ENCODE data around the gene LARP6. TPM values are rescaled to one million over a fixed set of nuclear protein-coding genes. Genes with fewer than 3 reads are reported as not detected.

Gene LARP6
- 21.0 TPM for total RNA-seq
- polyA plus RNA-seq (ENCODE audit: insufficient read depth, low read depth, low replicate concordance), result 62.8 TPM
- long read RNA-seq, donor 1, full-length matches to known transcripts, result 9 of 9 reads
- long read RNA-seq, donor 1, partial matches to known transcripts, result 0 of 9 reads
- long read RNA-seq, donor 1, other reads (novel, unspliced or antisense), result 0 of 9 reads
- long read RNA-seq, donor 2, full-length matches to known transcripts, result 6 of 6 reads
- long read RNA-seq, donor 2, partial matches to known transcripts, result 0 of 6 reads
- long read RNA-seq, donor 2, other reads (novel, unspliced or antisense), result 0 of 6 reads
- long read RNA-seq, donor 3, full-length matches to known transcripts, result 8 of 8 reads
- long read RNA-seq, donor 3, partial matches to known transcripts, result 0 of 8 reads
- long read RNA-seq, donor 3, other reads (novel, unspliced or antisense), result 0 of 8 reads
- long read RNA-seq, donor 4, full-length matches to known transcripts, result 3 of 3 reads
- long read RNA-seq, donor 4, partial matches to known transcripts, result 0 of 3 reads
- long read RNA-seq, donor 4, other reads (novel, unspliced or antisense), result 0 of 3 reads
- long read RNA-seq, donor 5, result 0 reads
- long read RNA-seq, donor 6, partial matches to known transcripts, result 0 of 4 reads
- long read RNA-seq, donor 6, other reads (novel, unspliced or antisense), result 0 of 4 reads
- long read RNA-seq, donor 7, full-length matches to known transcripts, result 17 of 19 reads
- long read RNA-seq, donor 7, partial matches to known transcripts, result 1 of 19 reads
- long read RNA-seq, donor 7, other reads (novel, unspliced or antisense), result 1 of 19 reads
- long read RNA-seq, donor 8, full-length matches to known transcripts, result 6 of 6 reads
- long read RNA-seq, donor 8, partial matches to known transcripts, result 0 of 6 reads
- long read RNA-seq, donor 8, other reads (novel, unspliced or antisense), result 0 of 6 reads
- long read RNA-seq, donor 9, full-length matches to known transcripts, result 2 of 2 reads
- long read RNA-seq, donor 9, partial matches to known transcripts, result 0 of 2 reads
- long read RNA-seq, donor 9, other reads (novel, unspliced or antisense), result 0 of 2 reads
- long read RNA-seq, donor 10, full-length matches to known transcripts, result 16 of 16 reads
- long read RNA-seq, donor 10, partial matches to known transcripts, result 0 of 16 reads
- long read RNA-seq, donor 10, other reads (novel, unspliced or antisense), result 0 of 16 reads

DNA sequence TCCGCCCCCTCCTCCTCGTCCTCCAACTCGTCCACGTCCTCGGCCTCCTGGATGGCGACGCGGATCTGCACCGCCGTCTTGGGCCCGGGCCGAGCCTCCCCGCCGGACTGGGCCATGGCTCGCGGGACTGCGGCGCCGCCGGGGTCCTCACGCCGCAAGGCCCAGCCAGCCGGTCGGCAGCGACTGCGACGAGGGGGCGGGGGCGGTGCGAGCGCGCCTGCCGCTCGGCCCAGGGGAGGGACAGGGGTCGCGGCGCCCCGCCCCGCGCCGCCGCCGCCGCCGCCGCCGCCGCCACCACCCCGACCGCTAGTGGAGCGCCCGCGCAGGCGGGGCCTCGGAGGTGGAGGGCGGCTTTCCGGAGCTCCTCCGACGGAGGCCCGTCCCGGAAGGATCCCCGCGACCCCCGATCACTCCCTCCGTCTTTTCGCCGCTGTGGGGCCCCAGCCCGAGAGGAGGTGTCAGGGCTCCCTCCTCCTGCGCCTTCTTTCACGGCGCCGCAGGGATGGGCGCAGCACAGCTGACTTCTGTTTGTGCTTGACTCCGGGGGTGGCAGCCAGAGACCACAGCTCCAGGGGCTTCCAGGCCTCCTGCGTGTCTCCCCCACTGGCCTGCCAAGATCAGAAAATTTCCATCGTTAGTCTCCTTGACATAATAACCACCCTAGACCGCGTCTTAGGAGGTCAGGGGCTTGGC lies at the start of gene LARP6:
LARP6 (minus strand) TSS at position 185 of the 693 bp plus-strand sequence; CDS start at position 116, 69 bp downstream.
- intact Hi-C loops (cut with DNase I), result no loop called here
- Histone ChIP-seq H3K9me3 (ENCODE audit: control insufficient read depth in 2 of 3, insufficient read depth in 1 of 3, low read length in 3 of 3) (no peaks in the 10 kb centered on the region), H3K4me3 (ENCODE audit: low read length in 3 of 3) (peak within 1 kb of the TSS; percentile 70 to 87 (median 83)), H3K9ac (ENCODE audit: low read length in 3 of 3) (peak within 1 kb of the TSS; percentile 35 to 84 (median 81)), H3K36me3 (ENCODE audit: control insufficient read depth in 2 of 3, insufficient read depth in 3 of 3, low read length in 3 of 3) (no peaks in the 10 kb centered on the region), H3K27ac (ENCODE audit: low read depth in 2 of 2, low read length in 2 of 2) (peak within 1 kb of the TSS; percentile 69 to 76), H3K27me3 (ENCODE audit: control insufficient read depth, insufficient read depth, low read length) (no peaks in the 10 kb centered on the region), H3K4me1 (ENCODE audit: control insufficient read depth in 2 of 3, insufficient read depth in 2 of 3, low read depth in 1 of 3, low read length in 3 of 3) (peaks cover 0 to 9% (median 0%) of the 10 kb centered on the region in 3 donors)
- TF ChIP-seq CTCF (IDR thresholded peaks at IDR 0.05; ENCODE audit: borderline replicate concordance, extremely low read depth, insufficient read depth), result no peak
- FAIRE-seq, result no peak
- DNase-seq, result peak; percentile 70 to 83 (median 81)

GRCh38 chr15:70902107-70902506 lies 48.1 kb upstream of the LARP6 start:
- Histone ChIP-seq H3K27me3 (ENCODE audit: control insufficient read depth, insufficient read depth, low read length) (no peaks in the 10 kb centered on the region), H3K4me3 (ENCODE audit: low read length in 3 of 3) (no peak overlapping the region), H3K9ac (ENCODE audit: low read length in 3 of 3) (no peak overlapping the region), H3K36me3 (ENCODE audit: control insufficient read depth in 2 of 3, insufficient read depth in 3 of 3, low read length in 3 of 3) (peaks cover 0 to 4% (median 3%) of the 10 kb centered on the region in 3 donors), H3K27ac (ENCODE audit: low read depth in 2 of 2, low read length in 2 of 2) (no peak overlapping the region), H3K9me3 (ENCODE audit: control insufficient read depth in 2 of 3, insufficient read depth in 1 of 3, low read length in 3 of 3) (no peaks in the 10 kb centered on the region), H3K4me1 (ENCODE audit: control insufficient read depth in 2 of 3, insufficient read depth in 2 of 3, low read depth in 1 of 3, low read length in 3 of 3) (no peaks in the 10 kb centered on the region)
- no peak for FAIRE-seq
- no peak for TF ChIP-seq CTCF (IDR thresholded peaks at IDR 0.05; ENCODE audit: borderline replicate concordance, extremely low read depth, insufficient read depth)
- intact Hi-C loops (cut with DNase I), result loop anchor here (10.0 kb wide), 1 partner anchor 57 kb away; no protein-coding TSS in a partner anchor
- DNase-seq, result no peak

- peak; percentile 39 for TF ChIP-seq CTCF (IDR thresholded peaks at IDR 0.05; ENCODE audit: borderline replicate concordance, extremely low read depth, insufficient read depth)
- intact Hi-C loops (cut with DNase I), result no loop called here
- Histone ChIP-seq H3K4me1 (ENCODE audit: control insufficient read depth in 2 of 3, insufficient read depth in 2 of 3, low read depth in 1 of 3, low read length in 3 of 3) (peaks cover 0 to 10% (median 4%) of the 10 kb centered on the region in 3 donors), H3K9ac (ENCODE audit: low read length in 3 of 3) (peak overlapping the region; percentile 11 to 95 (median 72)), H3K27me3 (ENCODE audit: control insufficient read depth, insufficient read depth, low read length) (no peaks in the 10 kb centered on the region), H3K4me3 (ENCODE audit: low read length in 3 of 3) (peak overlapping the region; percentile 96 to 99 (median 97)), H3K27ac (ENCODE audit: low read depth in 2 of 2, low read length in 2 of 2) (peak overlapping the region; percentile 63 to 88), H3K9me3 (ENCODE audit: control insufficient read depth in 2 of 3, insufficient read depth in 1 of 3, low read length in 3 of 3) (no peaks in the 10 kb centered on the region), H3K36me3 (ENCODE audit: control insufficient read depth in 2 of 3, insufficient read depth in 3 of 3, low read length in 3 of 3) (no peaks in the 10 kb centered on the region)
- no peak for FAIRE-seq
- DNase-seq, result peak in 2 of 5 donors; percentile 51 to 81
Observed at GRCh38 chr15:70892912-70893560, 39.1 kb upstream of the LARP6 start.
